Body of pancreas (tissue), 4 donors: Measurements from ENCODE around the gene NRARP. TPM values are rescaled to one million over a fixed set of nuclear protein-coding genes. Genes with fewer than 3 reads are reported as not detected.

Experiments used
- ATAC-seq: fragments of 150-250 bp; one replicate; pipeline ENCODE4 v1.9.1; 2016
- DNase-seq, 4 donors: peaks; one replicate each; pipeline ENCODE4 v3.0.0-alpha.2; 2019
- H3K27ac ChIP-seq, 4 donors: fragments of 200-600 bp; sonication (generic); 1 replicate in 3 of 4; 2 replicates in 1 of 4; pipeline versions ENCODE4 v1.5.1 to v1.6.1; 2016 to 2019; ENCODE audit warnings: mild to moderate bottlenecking in 1 of 4, mixed read lengths in 1 of 4, moderate library complexity in 1 of 4
- H3K27me3 ChIP-seq, 2 donors: fragments of 200-600 bp; sonication (generic); one replicate each; pipeline ENCODE4 v1.6.0; 2016; ENCODE audit warnings: mild to moderate bottlenecking in 1 of 2
- H3K36me3 ChIP-seq, 2 donors: fragments of 200-600 bp; sonication (generic); replicated peaks in 1 of 2; 2 replicates each; pipeline ENCODE4 v1.5.1; 2016; ENCODE audit warnings: low read depth in 2 of 2; ENCODE audit not compliant: insufficient read depth in 1 of 2
- H3K4me1 ChIP-seq: fragments of 200-600 bp; sonication (generic); one replicate; pipeline ENCODE4 v1.6.0; 2016
- H3K4me3 ChIP-seq, 2 donors: fragments of 200-600 bp; sonication (generic); 1 replicate in 1 of 2; 2 replicates in 1 of 2; pipeline ENCODE4 v1.5.1; 2016 to 2019
- H3K9me3 ChIP-seq, 3 donors: fragments of 200-600 bp; sonication (generic); 1 replicate in 2 of 3; 2 replicates in 1 of 3; pipeline ENCODE4 v1.5.1; 2016
- CTCF ChIP-seq, 7 experiments: fragments of 450-650 bp in 4 of 7; fragments of 200-600 bp in 3 of 7; sonication (generic) in 3 of 7; IDR thresholded peaks; one replicate each; pipeline ENCODE4 v1.5.1; 2016 to 2019; ENCODE audit warnings: antibody characterized with exemption in 7 of 7
- POLR2A ChIP-seq, 3 donors: fragments of 450-650 bp; IDR thresholded peaks; one replicate each; pipeline ENCODE4 v1.6.1; 2016; ENCODE audit warnings: antibody characterized with exemption in 3 of 3, mild to moderate bottlenecking in 2 of 3
- WGBS, 2 donors: methylation state at CpG; one replicate each; pipeline ENCODE4 v1.1.5; 2017; 5-methylcytosine and 5-hydroxymethylcytosine counted together
- intact Hi-C: fragments of 100-400 bp; cut with DNase I; formaldehyde crosslinking; loops from one replicate; pipeline ENCODE4 v1.15.1; 2023
- total RNA-seq, 2 donors: library from RNA; depleted of rRNA; stranded (reverse); fragments of >200 nt; gene quantifications; one replicate each; pipeline ENCODE4 v1.1.0, GENCODE V29; 2016

NRARP gene, protein sequence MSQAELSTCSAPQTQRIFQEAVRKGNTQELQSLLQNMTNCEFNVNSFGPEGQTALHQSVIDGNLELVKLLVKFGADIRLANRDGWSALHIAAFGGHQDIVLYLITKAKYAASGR
- total RNA-seq: 10 to 100 TPM; 18.4 to 24.4 TPM

GRCh38 chr9:137302118-137302448 lies at the start of gene NRARP:
Gene NRARP, minus strand, starts transcription at chr9:137302271. Its CDS starts 343 bp downstream, at chr9:137301928.
- Histone ChIP-seq H3K27ac (peak within 1 kb of the TSS; percentile 88 to 99 (median 95)), H3K4me1 (peaks cover 85% of the 10 kb centered on the region), H3K4me3 (peak within 1 kb of the TSS; percentile 43 to 54), H3K36me3 (no peaks in the 10 kb centered on the region), H3K27me3 (no peaks in the 10 kb centered on the region), H3K9me3 (no peaks in the 10 kb centered on the region)
- ATAC-seq (peak; percentile 70), DNase-seq (peak; percentile 92 to 95 (median 92))
- TF ChIP-seq POLR2A (IDR thresholded peaks at IDR 0.05) (peak; percentile 55 to 81 (median 67)), CTCF (IDR thresholded peaks at IDR 0.05) (no peak)
- WGBS, 2 donors: 1% methylated on average over 57 of the region's 60 CpGs; no CpG with 5 or more reads in 1 of the 2 donors
- intact Hi-C loops: no loop called here

- H3K27me3 ChIP-seq: no peaks in the 10 kb centered on the region
- no peak overlapping the region for H3K27ac ChIP-seq
- no peaks in the 10 kb centered on the region for H3K36me3 ChIP-seq
- no peaks in the 10 kb centered on the region for H3K9me3 ChIP-seq
- TF ChIP-seq CTCF (IDR thresholded peaks at IDR 0.05): no peak
- TF ChIP-seq POLR2A (IDR thresholded peaks at IDR 0.05): no peak
- no peak for DNase-seq
- intact Hi-C loops: no loop called here
- H3K4me1 ChIP-seq: no peaks in the 10 kb centered on the region
- H3K4me3 ChIP-seq: no peak overlapping the region
- 86 to 97% methylated on average over 13 to 29 of the region's 30 CpGs for WGBS, 2 donors
- ATAC-seq: no peak
Measured at GRCh38 chr9:137350696-137351584, 48.9 kb upstream of the NRARP start.

- H3K36me3 ChIP-seq: no peaks in the 10 kb centered on the region
- no peaks in the 10 kb centered on the region for H3K9me3 ChIP-seq
- no peaks in the 10 kb centered on the region for H3K4me1 ChIP-seq
- ATAC-seq: no peak
- TF ChIP-seq POLR2A (IDR thresholded peaks at IDR 0.05) (no peak), CTCF (IDR thresholded peaks at IDR 0.05) (no peak)
- H3K27ac ChIP-seq: no peak overlapping the region
- no peaks in the 10 kb centered on the region for H3K27me3 ChIP-seq
- intact Hi-C loops: no loop called here
- WGBS, 2 donors: 94 to 95% methylated on average over 6 to 9 of the region's 27 CpGs
- no peak for DNase-seq
- H3K4me3 ChIP-seq: no peak overlapping the region
Measured at GRCh38 chr9:137349471-137350033, 47.5 kb upstream of the NRARP start.

DNA sequence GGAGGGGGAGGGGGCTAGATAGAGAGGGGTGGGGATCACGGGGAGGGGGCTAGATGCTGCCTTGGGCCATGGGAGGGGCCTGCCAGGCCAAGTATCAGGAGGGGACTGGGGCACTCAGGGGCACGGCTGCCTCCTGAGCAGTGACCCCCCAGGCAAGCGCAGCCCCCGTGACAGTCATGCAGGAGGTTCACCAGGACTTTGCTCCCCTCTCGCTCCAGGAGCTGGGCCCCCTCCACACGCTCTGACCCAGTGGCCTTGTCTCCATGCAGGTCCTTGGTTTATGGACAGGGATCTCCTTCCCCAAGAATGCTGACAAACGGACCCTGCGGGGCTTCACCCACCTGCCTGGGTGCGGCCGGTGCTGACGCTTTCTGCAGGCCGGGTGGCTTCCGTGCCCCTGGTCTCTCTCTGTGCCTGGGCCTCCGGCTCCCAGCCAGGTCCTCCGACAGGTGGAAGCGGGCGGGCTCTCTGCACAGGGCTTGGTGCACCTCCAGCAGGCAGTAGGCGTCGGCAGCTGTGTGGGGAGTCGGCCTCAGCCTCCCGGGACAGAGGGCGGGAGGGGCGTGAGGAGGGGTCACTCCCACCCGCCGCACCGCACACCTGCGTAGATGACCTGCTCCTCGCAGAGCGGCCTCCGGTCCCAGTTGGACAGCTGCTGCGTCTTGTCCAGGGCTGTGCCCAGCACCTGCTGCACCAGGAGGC lies 46.8 kb upstream of the NRARP start:
- ATAC-seq (no peak), DNase-seq (no peak)
- WGBS, 2 donors: 93 to 94% methylated on average over 8 to 26 of the region's 31 CpGs
- H3K36me3 ChIP-seq: no peaks in the 10 kb centered on the region
- intact Hi-C loops: no loop called here
- H3K4me3 ChIP-seq: no peak overlapping the region
- H3K27ac ChIP-seq: no peak overlapping the region
- TF ChIP-seq CTCF (IDR thresholded peaks at IDR 0.05): no peak
- TF ChIP-seq POLR2A (IDR thresholded peaks at IDR 0.05): no peak
- no peaks in the 10 kb centered on the region for H3K27me3 ChIP-seq
- H3K9me3 ChIP-seq: no peaks in the 10 kb centered on the region
- H3K4me1 ChIP-seq: no peaks in the 10 kb centered on the region
